Naive thymus-derived CD8-positive, alpha-beta T cell (primary cell): ENCODE results near the gene KLLN. TPM values are rescaled to one million over a fixed set of nuclear protein-coding genes. Genes with fewer than 3 reads are reported as not detected.
A peak's percentile ranks its signal among the peaks of the same experiment; 100 is the strongest.
"Not testable (repeated sequence)": the region's sequence is repeated elsewhere in the genome, so short reads cannot be mapped to it uniquely, and the experiment has no call there.

Experiments used
- ATAC-seq, 2 donors: fragments of 150-1000 bp; cut with Tn5 transposase in 1 of 2; sonication (Bioruptor Pico), chemical (Tn5 transposase) in 1 of 2; 1 replicate in 1 of 2; 2 replicates in 1 of 2; pipeline ENCODE4 v1.10.0; 2021; ENCODE audit warnings: mild to moderate bottlenecking in 2 of 2, moderate library complexity in 2 of 2
- POLR2A ChIA-PET: fragments of 350-600 bp; sonication (Branson Sonifier 250); formaldehyde crosslinking; loops from one replicate; lab custom pipeline; 2021; ENCODE audit warnings: antibody characterized with exemption; lab: Charles Lee
- DNase-seq, 10 donors: peaks; one replicate each; pipeline versions ENCODE4 v3.0.0 to v3.0.0-alpha.2; 2020 to 2022
- H3K27ac Mint-ChIP-seq, 10 donors: one replicate each; pipeline ENCODE4 v1.8.0; 2020 to 2022; ENCODE audit warnings: mild to moderate bottlenecking in 10 of 10, mixed read lengths in 10 of 10, moderate library complexity in 4 of 10, inconsistent platforms in 1 of 10
- H3K27me3 Mint-ChIP-seq, 5 donors: one replicate each; pipeline ENCODE4 v1.8.0; 2021 to 2022; ENCODE audit warnings: mixed read lengths in 5 of 5
- H3K36me3 Mint-ChIP-seq, 3 donors: one replicate each; pipeline ENCODE4 v1.8.0; 2020 to 2022; ENCODE audit warnings: mixed read lengths in 3 of 3, mild to moderate bottlenecking in 2 of 3, inconsistent platforms in 1 of 3
- H3K4me1 Mint-ChIP-seq, 4 donors: one replicate each; pipeline ENCODE4 v1.8.0; 2021 to 2022; ENCODE audit warnings: mixed read lengths in 4 of 4
- H3K4me3 Mint-ChIP-seq, 10 donors: one replicate each; pipeline ENCODE4 v1.8.0; 2020 to 2022; ENCODE audit warnings: mild to moderate bottlenecking in 10 of 10, mixed read lengths in 10 of 10, moderate library complexity in 6 of 10, inconsistent platforms in 1 of 10
- H3K9me3 Mint-ChIP-seq, 9 donors: one replicate each; pipeline ENCODE4 v1.8.0; 2020 to 2022; ENCODE audit warnings: mixed read lengths in 9 of 9, mild to moderate bottlenecking in 3 of 9, inconsistent platforms in 1 of 9, moderate library complexity in 1 of 9
- polyA plus RNA-seq, 3 donors: library from polyadenylated mRNA; unstranded; fragments of 300-500 nt; fragmentation: Illumina TruSeq; gene quantifications; one replicate each; pipeline ENCODE4 v1.2.3, GENCODE V29; 2021
- total RNA-seq, 8 experiments: library from RNA in 2 of 8; stranded (reverse) in 2 of 8; gene quantifications; one replicate each; pipeline ENCODE4 v1.2.3 and lab custom pipeline; 2021 to 2026

The KLLN gene
- total and polyA plus RNA-seq, 5 experiments from 2014 or later, result 0.08 to 1.7 (median 0.47) TPM

DNA sequence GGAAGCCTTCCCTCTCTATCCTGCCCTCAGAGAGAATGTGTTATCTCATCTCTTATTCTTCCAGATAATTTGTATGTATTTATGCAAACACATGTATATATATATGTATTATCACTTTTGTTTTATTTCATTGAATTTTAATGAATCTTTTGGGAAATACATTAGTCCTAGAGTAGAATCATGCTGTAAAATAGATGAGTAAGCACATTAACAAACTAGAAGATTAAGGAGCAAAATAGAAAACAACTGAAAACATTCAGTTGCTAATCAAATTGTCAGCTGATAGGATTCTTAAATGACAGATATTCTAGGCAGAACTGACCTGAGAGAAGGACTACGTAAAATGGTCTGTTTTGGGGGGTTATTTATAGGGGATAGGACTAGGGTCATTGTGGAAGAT, 11.2 kb downstream of the KLLN start:
- ATAC-seq (no peak), DNase-seq (no peak)
- POLR2A ChIA-PET, result interaction anchor here (2.3 kb wide), 1 partner anchor 10 kb away, joined by 12 read pairs; the partner anchor contains the start of genes KLLN and PTEN
- Mint-ChIP-seq H3K9me3 (no peaks in the 10 kb centered on the region), H3K27me3 (no peaks in the 10 kb centered on the region), H3K36me3 (no peaks in the 10 kb centered on the region), H3K4me1 (peaks cover 4 to 22% (median 17%) of the 10 kb centered on the region in 4 donors), H3K27ac (no peak overlapping the region), H3K4me3 (no peak overlapping the region)

DNA sequence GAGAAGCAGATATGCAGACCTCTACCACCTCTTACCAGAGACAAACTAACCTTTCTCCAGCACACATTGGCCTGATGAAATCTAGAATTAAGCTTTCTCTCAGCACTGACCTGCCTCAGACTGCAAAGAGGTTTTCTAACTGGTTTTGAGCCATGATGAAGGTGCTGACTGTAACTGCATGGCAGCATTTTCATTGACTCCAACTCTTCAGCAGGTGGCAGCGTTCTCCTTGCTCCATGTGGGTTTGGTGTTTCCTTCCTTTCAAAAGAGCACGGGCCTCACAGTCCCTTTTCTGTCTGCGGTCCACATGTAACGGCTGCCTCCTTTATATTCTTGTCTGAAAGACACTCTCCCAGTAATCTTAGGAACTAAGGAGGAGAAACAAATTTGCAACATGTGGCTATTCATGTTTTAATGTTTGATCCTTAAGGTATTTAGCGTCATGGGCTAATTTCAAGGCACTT, 12.6 kb downstream of the KLLN start:
- peak overlapping the region in 1 of 10 donors; percentile 10 for H3K27ac Mint-ChIP-seq
- H3K36me3 Mint-ChIP-seq, result no peaks in the 10 kb centered on the region
- no peaks in the 10 kb centered on the region for H3K9me3 Mint-ChIP-seq
- peak; percentile 94 to 95 for ATAC-seq
- H3K4me1 Mint-ChIP-seq, result peaks cover 4 to 21% (median 15%) of the 10 kb centered on the region in 4 donors
- no peak overlapping the region for H3K4me3 Mint-ChIP-seq
- POLR2A ChIA-PET, result no interaction called here
- H3K27me3 Mint-ChIP-seq, result no peaks in the 10 kb centered on the region
- DNase-seq, result peak; percentile 6 to 76 (median 44)

DNA sequence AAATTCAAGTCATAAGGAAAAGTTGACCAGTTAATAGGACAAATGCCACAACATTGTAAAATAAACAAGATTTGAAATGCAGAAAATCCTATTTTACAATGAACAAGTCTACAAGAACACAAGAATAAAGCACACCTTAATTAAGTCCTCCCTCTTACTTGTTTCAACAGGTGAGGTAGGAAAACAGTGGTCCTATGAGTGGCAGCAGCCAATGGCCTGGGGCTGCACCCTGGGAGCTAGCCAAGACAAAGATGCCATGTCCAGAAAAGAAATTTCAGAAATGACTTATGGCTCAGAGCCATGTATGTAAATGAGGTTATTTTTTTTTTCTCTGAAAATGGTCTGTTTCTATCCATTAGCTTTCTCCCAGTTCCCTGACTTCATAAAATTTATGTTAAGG, 14.3 kb downstream of the KLLN start:
- POLR2A ChIA-PET, result interaction anchor here (1.2 kb wide), 1 partner anchor 30 kb away, joined by 4 read pairs; no protein-coding TSS in a partner anchor
- no peak for ATAC-seq
- Mint-ChIP-seq H3K4me1 (peaks cover 2 to 12% (median 6%) of the 10 kb centered on the region in 4 donors), H3K4me3 (no peak overlapping the region), H3K27ac (no peak overlapping the region), H3K9me3 (no peaks in the 10 kb centered on the region), H3K36me3 (no peaks in the 10 kb centered on the region), H3K27me3 (no peaks in the 10 kb centered on the region)
- DNase-seq, result no peak

DNA sequence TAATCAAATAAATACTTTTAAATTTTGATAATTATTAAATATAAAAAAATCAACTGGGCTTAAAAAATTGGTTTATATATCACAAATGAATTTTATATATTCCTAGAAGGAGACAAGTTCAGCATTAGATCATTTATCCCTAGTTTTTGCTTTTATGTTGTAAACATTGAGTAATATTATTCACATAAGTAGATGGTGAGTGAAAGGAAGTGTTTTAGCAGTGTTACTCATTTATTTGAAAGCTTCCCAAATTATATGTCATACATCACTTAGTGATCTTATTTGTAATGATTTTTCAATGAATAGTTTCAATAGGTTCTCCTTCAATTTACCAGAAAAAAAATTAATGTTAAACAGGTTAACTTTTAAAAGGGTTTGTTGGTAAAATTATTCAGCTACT, 15.8 kb downstream of the KLLN start:
- H3K4me3 Mint-ChIP-seq, result no peak overlapping the region
- H3K36me3 Mint-ChIP-seq, result no peaks in the 10 kb centered on the region
- ATAC-seq (no peak), DNase-seq (no peak)
- no peaks in the 10 kb centered on the region for H3K27me3 Mint-ChIP-seq
- H3K9me3 Mint-ChIP-seq, result no peaks in the 10 kb centered on the region
- POLR2A ChIA-PET, result no interaction called here
- H3K27ac Mint-ChIP-seq, result peak overlapping the region in 1 of 10 donors; percentile 80
- H3K4me1 Mint-ChIP-seq, result peaks cover 2 to 10% (median 6%) of the 10 kb centered on the region in 4 donors

DNA sequence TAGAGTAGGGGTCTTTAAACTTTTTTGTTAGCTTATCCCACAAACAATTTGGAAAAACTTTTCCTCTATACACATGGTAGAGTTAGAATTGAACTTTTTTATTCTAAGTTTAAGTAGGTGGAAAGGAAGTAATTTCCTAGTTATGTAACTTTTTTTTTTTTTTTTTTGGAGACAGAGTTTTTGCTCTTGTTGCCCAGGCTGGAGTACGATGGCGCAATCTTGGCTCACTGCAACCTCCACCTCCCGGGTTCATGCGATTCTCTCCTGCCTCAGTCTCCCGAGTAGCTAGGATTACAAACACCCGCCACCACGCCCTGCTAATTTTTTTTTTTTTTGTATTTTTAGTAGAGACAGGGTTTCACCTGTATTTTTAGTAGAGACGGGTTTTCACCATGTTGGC, 16.6 kb downstream of the KLLN start:
- not testable (repeated sequence) for ATAC-seq, H3K4me3 Mint-ChIP-seq, H3K27ac Mint-ChIP-seq, DNase-seq, H3K36me3 Mint-ChIP-seq, H3K27me3 Mint-ChIP-seq, H3K9me3 Mint-ChIP-seq
- H3K4me1 Mint-ChIP-seq, result peaks cover 2 to 10% (median 6%) of the 10 kb centered on the region in 4 donors
- POLR2A ChIA-PET, result interaction anchor here (0.7 kb wide), 1 partner anchor 706 kb away, joined by 3 read pairs; no protein-coding TSS in a partner anchor

DNA sequence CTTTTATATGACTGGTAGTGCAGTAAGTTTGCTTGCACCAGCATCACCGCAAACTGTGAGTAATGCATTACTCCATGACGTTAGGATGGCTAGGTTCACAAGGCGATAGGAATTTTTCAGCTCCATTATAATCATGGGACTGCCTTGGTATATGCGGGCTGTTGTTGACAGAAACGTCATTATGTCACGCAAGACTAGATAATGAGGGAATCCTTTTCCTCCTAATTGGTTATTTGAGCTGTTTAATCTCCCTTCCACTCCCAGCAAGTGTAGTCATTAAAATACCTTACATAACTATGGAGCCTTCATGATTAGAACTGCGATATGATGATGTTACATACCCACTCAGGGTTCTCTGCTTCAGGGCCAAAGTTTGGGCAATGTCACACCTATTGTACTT, 17.3 kb downstream of the KLLN start:
- POLR2A ChIA-PET, result interaction anchor here (0.7 kb wide), 1 partner anchor 706 kb away, joined by 3 read pairs; no protein-coding TSS in a partner anchor
- no peak for ATAC-seq

DNA sequence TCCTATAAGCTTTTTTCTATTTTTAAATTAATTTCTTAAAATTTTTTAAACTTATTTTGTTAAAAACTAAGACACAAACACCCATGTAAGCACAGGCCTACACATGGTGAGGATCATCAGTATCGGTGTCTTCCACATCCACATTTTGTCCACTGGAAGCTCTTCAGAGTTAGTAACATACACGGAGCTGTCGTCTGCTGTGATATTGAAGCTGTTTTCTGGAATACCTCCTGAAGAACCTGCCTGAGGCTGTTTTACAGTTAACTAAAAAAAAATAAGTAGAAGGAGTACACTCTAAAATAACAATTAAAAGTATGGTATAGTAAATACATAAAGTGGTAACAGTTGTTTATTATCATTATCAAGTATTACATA, 17.7 kb downstream of the KLLN start:
- DNase-seq (no peak), ATAC-seq (no peak)
- H3K27me3 Mint-ChIP-seq, result no peaks in the 10 kb centered on the region
- H3K36me3 Mint-ChIP-seq, result no peaks in the 10 kb centered on the region
- POLR2A ChIA-PET, result interaction anchor here (0.9 kb wide), 1 partner anchor 14 kb away, joined by 3 read pairs; no protein-coding TSS in a partner anchor
- H3K4me1 Mint-ChIP-seq, result peaks cover 0 to under 1% (median 0%) of the 10 kb centered on the region in 4 donors
- no peak overlapping the region for H3K27ac Mint-ChIP-seq
- no peaks in the 10 kb centered on the region for H3K9me3 Mint-ChIP-seq
- no peak overlapping the region for H3K4me3 Mint-ChIP-seq

More for the DNA sequence above, 17.3 kb downstream of the KLLN start:
- Mint-ChIP-seq H3K27ac (no peak overlapping the region), H3K27me3 (no peaks in the 10 kb centered on the region), H3K9me3 (no peaks in the 10 kb centered on the region), H3K36me3 (no peaks in the 10 kb centered on the region), H3K4me3 (no peak overlapping the region), H3K4me1 (peaks cover 0 to 4% (median 3%) of the 10 kb centered on the region in 4 donors)
- no peak for DNase-seq

DNA sequence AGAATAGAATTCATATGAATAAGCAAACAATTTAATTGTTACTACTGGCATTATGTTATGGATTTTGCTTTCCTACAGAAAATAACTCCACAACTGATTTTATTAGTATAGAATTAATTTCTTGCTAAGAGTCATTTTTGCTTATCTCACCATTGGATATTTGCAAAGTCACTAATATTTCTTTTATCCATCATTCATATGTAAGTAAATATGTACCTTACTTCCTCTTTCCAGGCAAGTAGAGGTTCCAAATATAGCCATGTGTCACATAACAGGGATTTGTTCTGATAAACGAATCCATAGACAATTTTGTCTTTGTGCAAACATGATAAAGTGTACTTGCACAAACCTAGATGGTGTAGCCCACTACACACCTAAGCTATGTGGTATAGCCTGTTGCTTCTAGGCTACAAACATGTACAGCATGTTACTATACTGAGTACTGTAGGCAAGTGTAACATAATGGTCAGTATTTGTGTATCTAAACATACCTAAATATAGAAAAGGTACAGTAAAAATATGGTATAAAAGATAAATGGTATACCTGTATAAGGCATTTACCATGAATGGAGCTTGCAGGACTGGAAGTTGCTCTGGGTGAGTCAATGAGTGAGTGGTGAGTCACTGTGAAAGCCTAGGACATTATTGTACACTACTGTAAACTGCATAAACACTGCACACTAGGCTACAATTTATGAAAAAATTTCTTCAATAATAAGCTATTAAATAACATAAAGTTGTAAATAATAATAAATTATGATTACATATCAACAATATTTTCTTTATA, 18.3 kb downstream of the KLLN start:
- DNase-seq (no peak), ATAC-seq (no peak)
- POLR2A ChIA-PET, result interaction anchor here (0.9 kb wide), 1 partner anchor 14 kb away, joined by 3 read pairs; no protein-coding TSS in a partner anchor
- Mint-ChIP-seq H3K4me1 (no peaks in the 10 kb centered on the region), H3K27ac (no peak overlapping the region), H3K4me3 (no peak overlapping the region), H3K27me3 (no peaks in the 10 kb centered on the region), H3K36me3 (no peaks in the 10 kb centered on the region), H3K9me3 (no peaks in the 10 kb centered on the region)

DNA sequence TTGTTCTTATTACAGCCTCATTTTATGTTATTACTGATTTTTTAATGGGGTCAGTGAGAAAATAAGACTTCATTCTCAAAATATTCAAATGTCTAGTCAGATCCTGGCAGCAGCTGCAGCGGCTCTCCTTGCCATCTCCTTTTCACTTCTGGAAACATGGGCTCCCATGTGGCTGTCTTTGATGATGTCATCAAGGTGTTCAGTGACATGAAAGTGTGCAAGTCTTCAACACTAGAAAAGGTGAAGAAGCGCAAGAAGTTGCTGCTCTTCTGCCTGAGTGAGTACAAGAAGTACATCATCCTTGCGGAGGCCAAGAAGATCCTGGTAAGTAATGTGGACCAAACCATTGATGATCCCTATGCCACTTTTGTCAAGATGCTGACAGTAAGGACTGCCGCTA, 19.6 kb downstream of the KLLN start:
- Mint-ChIP-seq H3K36me3 (peaks cover 0 to 5% (median 4%) of the 10 kb centered on the region in 3 donors), H3K4me1 (no peaks in the 10 kb centered on the region), H3K27me3 (no peaks in the 10 kb centered on the region), H3K4me3 (no peak overlapping the region), H3K9me3 (no peaks in the 10 kb centered on the region), H3K27ac (no peak overlapping the region)
- no peak for ATAC-seq
- no peak for DNase-seq
- POLR2A ChIA-PET, result no interaction called here

DNA sequence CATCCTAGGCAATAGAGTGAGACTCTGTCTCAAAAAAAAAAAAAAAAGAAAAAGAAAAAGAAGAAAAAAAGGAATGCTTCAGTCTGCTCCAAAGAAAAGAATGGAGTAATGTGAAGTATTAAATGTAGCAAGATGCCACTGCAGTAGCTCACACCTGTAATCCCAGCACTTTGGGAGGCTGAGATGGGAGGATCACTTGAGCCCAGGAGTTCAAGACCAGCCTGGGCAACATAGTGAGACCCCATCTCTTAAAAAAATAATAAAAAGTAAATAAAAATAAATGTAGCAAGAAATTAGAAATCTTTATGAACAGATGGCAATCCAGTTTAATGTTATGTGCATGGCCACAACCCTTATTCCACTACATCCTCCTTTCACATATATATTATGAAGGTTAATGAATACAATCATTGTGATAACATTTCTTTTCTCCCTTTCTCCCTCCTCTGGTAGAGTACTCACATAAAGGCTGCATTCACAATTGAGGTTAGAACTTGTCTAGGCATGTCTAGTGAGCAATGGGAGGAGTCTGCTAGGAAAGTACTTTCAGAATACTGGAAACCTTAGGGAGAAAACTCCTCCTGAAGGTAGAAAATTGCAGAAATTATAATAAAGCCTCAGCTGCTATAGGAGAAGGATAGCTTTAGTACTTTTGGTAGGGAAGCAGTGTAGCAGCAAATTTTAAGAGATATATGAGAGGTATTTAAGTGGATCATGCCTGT, 20.4 kb downstream of the KLLN start:
- no peak overlapping the region for H3K4me3 Mint-ChIP-seq
- H3K27ac Mint-ChIP-seq, result no peak overlapping the region
- no peak for DNase-seq
- ATAC-seq, result no peak
- H3K4me1 Mint-ChIP-seq, result no peaks in the 10 kb centered on the region
- H3K27me3 Mint-ChIP-seq, result no peaks in the 10 kb centered on the region
- H3K9me3 Mint-ChIP-seq, result no peaks in the 10 kb centered on the region
- POLR2A ChIA-PET, result no interaction called here
- H3K36me3 Mint-ChIP-seq, result peaks cover 0 to 5% (median 4%) of the 10 kb centered on the region in 3 donors

DNA sequence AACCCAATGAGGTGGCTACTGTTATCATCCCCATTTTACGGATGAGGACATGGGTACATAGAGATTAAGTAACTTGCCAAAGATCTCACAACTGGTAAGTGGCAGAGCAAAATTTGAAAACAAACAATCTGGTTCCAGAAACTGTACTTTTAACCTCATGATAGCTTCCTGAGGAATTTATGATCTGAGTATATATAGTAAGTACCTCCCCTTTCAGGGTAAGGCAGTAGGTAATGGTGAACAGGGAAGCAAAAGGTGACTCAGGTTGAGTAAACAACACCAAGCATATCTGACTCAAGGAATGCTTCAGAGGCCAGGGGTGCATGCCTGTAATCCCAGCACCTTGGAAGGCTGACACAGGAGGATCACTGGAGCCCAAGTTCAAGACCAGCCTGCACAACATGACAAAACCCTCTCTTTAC, 21.1 kb downstream of the KLLN start:
- Mint-ChIP-seq H3K27me3 (no peaks in the 10 kb centered on the region), H3K36me3 (peaks cover 0 to 5% (median 4%) of the 10 kb centered on the region in 3 donors), H3K9me3 (no peaks in the 10 kb centered on the region), H3K27ac (no peak overlapping the region), H3K4me3 (no peak overlapping the region), H3K4me1 (peaks cover 0 to 5% (median 0%) of the 10 kb centered on the region in 4 donors)
- ATAC-seq (no peak), DNase-seq (no peak)
- POLR2A ChIA-PET, result no interaction called here

DNA sequence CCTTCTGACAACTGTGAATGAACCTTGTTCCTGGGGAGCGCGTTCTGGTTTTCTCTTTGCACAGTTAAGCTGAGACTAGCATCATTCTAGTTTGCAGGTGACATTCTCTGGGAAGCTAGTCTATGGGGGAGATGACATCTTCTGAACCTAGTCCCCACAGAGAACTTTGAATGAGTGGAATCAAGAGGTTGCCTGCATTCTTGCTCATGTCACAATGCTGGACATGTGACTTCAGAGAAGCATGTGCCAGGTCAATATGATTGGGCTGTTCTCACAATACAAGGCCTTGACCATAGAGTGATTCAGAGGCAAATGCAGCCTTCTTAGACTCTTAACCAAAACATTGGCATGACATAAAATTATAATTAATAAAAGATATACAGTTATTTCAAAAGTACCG, 22.1 kb downstream of the KLLN start:
- Mint-ChIP-seq H3K27ac (no peak overlapping the region), H3K36me3 (peaks cover 4 to 11% (median 8%) of the 10 kb centered on the region in 3 donors), H3K27me3 (no peaks in the 10 kb centered on the region), H3K4me3 (no peak overlapping the region), H3K4me1 (peaks cover 0 to 5% (median 0%) of the 10 kb centered on the region in 4 donors), H3K9me3 (peaks cover 0 to 8% (median 2%) of the 10 kb centered on the region in 9 donors)
- ATAC-seq, result no peak
- POLR2A ChIA-PET, result no interaction called here
- no peak for DNase-seq
